ENCODE data around the gene WWOX. TPM values are rescaled to one million over a fixed set of nuclear protein-coding genes. Genes with fewer than 3 reads are reported as not detected.
"Not testable (repeated sequence)": the region's sequence is repeated elsewhere in the genome, so short reads cannot be mapped to it uniquely, and the experiment has no call there.

The WWOX gene
- total and polyA plus RNA-seq, 2 experiments from 2014 or later: 22.1 to 123 TPM

DNA sequence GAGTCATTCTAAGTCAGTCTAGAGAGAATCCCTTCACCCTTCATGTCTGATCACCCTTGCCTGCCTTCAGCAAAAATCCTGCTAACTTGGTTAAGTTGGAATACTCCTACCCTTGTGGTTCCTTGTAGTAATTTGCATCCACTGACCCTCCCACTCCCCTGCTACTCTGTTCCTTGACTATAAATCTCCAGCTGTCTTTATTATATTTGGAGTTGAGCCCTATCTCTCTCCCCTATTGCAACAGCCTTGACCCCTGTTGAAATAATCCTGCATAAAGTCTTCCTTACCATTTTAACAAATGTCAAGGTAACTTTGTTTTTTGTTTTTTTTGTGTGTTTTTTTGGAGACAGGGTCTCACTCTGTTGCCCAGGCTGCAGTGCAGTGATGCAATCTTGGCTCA is 590.1 kb downstream of the WWOX start:
- TF ChIP-seq, protein P1, sequence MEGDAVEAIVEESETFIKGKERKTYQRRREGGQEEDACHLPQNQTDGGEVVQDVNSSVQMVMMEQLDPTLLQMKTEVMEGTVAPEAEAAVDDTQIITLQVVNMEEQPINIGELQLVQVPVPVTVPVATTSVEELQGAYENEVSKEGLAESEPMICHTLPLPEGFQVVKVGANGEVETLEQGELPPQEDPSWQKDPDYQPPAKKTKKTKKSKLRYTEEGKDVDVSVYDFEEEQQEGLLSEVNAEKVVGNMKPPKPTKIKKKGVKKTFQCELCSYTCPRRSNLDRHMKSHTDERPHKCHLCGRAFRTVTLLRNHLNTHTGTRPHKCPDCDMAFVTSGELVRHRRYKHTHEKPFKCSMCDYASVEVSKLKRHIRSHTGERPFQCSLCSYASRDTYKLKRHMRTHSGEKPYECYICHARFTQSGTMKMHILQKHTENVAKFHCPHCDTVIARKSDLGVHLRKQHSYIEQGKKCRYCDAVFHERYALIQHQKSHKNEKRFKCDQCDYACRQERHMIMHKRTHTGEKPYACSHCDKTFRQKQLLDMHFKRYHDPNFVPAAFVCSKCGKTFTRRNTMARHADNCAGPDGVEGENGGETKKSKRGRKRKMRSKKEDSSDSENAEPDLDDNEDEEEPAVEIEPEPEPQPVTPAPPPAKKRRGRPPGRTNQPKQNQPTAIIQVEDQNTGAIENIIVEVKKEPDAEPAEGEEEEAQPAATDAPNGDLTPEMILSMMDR (IDR thresholded peaks at IDR 0.05; ENCODE audit: low read depth, low read length): no peak
- DNase-seq (ENCODE audit: low read depth in 1 of 2, low spot score in 1 of 2): peak in 1 of 2 donors; percentile 51
- no peaks in the 10 kb centered on the region for H3K4me1 ChIP-seq (ENCODE audit: low read depth)
- H3K9me3 ChIP-seq (ENCODE audit: low read depth): no peaks in the 10 kb centered on the region
- H3K27ac ChIP-seq: no peak overlapping the region
- no peaks in the 10 kb centered on the region for H3K36me3 ChIP-seq
- no peaks in the 10 kb centered on the region for H3K27me3 ChIP-seq
- no peak overlapping the region for H3K4me3 ChIP-seq

DNA sequence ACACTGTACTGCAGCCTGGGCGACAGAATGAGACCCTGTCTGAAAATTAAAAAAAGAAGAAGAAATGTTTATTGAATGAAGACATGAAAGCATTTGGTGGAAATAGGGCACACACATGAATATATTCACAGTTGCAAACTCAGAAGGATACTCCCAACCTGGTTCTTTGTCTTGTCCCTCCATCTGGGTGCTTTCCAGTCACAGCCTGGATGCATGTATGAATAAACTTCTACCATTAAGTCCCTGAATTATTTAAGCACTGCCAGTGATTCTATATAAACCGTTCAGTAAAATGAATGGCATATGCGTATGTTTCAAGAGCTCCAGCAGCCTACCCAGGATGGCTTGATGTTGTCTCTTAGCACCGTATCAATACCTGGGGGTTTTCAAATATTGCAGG is 591.1 kb downstream of the WWOX start:
- Histone ChIP-seq H3K4me3 (no peak overlapping the region), H3K27ac (no peak overlapping the region), H3K27me3 (no peaks in the 10 kb centered on the region), H3K9me3 (ENCODE audit: low read depth) (no peaks in the 10 kb centered on the region), H3K4me1 (ENCODE audit: low read depth) (no peaks in the 10 kb centered on the region), H3K36me3 (no peaks in the 10 kb centered on the region)
- DNase-seq (ENCODE audit: low read depth in 1 of 2, low spot score in 1 of 2): no peak
- TF ChIP-seq, protein P1 (IDR thresholded peaks at IDR 0.05; ENCODE audit: low read depth, low read length): no peak

DNA sequence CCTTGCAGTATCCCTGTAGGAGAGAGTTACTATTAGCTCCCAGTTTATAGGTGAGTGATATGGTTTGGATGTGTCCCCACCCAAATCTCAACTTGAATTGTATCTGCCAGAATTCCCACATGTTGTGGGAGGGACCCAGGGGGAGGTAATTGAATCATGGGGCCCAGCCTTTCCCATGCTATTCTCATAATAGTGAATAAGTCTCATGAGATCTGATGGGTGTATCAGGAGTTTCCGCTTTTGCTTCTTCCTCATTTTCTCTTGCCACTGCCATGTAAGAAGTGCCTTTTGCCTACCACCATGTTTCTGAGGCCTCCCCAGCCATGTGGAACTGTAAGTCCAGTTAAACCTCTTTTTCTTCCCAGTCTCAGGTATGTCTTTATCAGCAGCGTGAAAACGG is 592.3 kb downstream of the WWOX start:
- H3K4me3 ChIP-seq; DNase-seq (ENCODE audit: low read depth in 1 of 2, low spot score in 1 of 2); H3K27me3 ChIP-seq: not testable (repeated sequence)

DNA sequence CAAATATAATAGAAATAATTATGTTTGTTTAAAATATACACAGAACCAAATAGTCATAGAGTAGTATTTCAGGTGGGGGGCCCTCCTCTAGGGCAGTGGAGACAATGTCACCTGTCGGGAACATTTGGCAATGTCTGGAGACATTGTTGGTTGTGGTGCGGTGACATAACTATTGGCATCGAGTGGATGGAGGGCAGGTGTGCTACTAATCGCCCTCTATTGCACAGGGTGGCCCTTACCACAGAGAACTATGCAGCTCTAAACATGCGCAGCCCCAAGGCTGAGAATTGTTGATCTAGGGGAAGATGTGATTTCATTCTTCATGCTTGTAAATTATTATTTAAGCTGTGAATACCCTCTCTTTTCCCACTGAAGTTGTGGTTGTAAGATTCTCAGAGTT is 594.0 kb downstream of the WWOX start:
- H3K36me3 ChIP-seq: no peaks in the 10 kb centered on the region
- H3K4me1 ChIP-seq (ENCODE audit: low read depth): no peaks in the 10 kb centered on the region
- H3K27ac ChIP-seq: no peak overlapping the region
- TF ChIP-seq, protein P1 (IDR thresholded peaks at IDR 0.05; ENCODE audit: low read depth, low read length): no peak
- no peak overlapping the region for H3K4me3 ChIP-seq
- H3K9me3 ChIP-seq (ENCODE audit: low read depth): no peaks in the 10 kb centered on the region
- no peak for DNase-seq (ENCODE audit: low read depth in 1 of 2, low spot score in 1 of 2)
- H3K27me3 ChIP-seq: no peaks in the 10 kb centered on the region

More for the DNA sequence above, 592.3 kb downstream of the WWOX start:
- H3K27ac ChIP-seq; H3K36me3 ChIP-seq; H3K9me3 ChIP-seq (ENCODE audit: low read depth); H3K4me1 ChIP-seq (ENCODE audit: low read depth): not testable (repeated sequence)

DNA sequence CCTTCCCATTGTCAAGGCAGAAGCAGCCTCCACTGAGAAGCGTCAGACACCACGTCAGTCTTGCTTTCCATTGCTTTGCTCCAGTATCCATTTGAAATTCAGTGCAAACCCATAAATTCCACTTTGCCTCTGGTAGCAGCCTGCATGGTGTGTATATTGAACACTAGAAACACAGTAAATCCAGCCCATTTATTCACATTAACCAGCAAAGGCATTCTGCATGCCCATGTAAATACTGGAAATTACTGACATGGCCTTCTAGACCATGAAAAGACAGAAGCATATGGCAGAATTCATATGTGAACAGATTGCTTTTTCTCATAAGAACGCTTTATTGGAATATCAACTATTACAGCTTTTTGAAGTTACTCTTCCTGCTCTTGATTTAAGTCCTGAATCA is 595.0 kb downstream of the WWOX start:
- H3K27me3 ChIP-seq: no peaks in the 10 kb centered on the region
- H3K27ac ChIP-seq: no peak overlapping the region
- no peaks in the 10 kb centered on the region for H3K4me1 ChIP-seq (ENCODE audit: low read depth)
- H3K9me3 ChIP-seq (ENCODE audit: low read depth): no peaks in the 10 kb centered on the region
- TF ChIP-seq, protein P1 (IDR thresholded peaks at IDR 0.05; ENCODE audit: low read depth, low read length): no peak
- DNase-seq (ENCODE audit: low read depth in 1 of 2, low spot score in 1 of 2): no peak
- no peaks in the 10 kb centered on the region for H3K36me3 ChIP-seq
- H3K4me3 ChIP-seq: no peak overlapping the region

DNA sequence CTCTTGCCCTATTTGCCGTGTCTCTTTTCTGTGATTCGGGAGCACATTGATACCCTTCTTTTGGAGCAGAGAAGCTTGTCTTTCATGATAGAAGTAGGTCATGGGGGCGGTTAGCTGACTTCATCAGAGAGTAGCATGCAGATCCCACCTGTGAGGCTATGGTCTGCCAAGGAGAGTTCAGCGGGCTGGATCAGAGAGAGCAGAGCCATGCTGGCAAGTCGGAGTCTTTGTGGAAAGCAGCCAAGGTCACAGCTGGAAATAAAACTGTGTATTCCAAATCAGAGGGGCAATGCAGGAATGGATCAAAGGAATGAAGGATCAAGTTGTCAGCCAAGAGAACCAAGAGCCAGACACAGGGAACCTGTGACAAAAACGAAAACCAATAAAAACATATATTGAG is 595.9 kb downstream of the WWOX start:
- Histone ChIP-seq H3K4me1 (ENCODE audit: low read depth) (no peaks in the 10 kb centered on the region), H3K27me3 (no peaks in the 10 kb centered on the region), H3K27ac (no peak overlapping the region), H3K9me3 (ENCODE audit: low read depth) (no peaks in the 10 kb centered on the region), H3K4me3 (no peak overlapping the region), H3K36me3 (no peaks in the 10 kb centered on the region)
- no peak for DNase-seq (ENCODE audit: low read depth in 1 of 2, low spot score in 1 of 2)
- TF ChIP-seq, protein P1 (IDR thresholded peaks at IDR 0.05; ENCODE audit: low read depth, low read length): no peak
